Mesothelial cell of epicardium (in vitro differentiated cells): ENCODE data around the gene BAZ2B. TPM values are rescaled to one million over a fixed set of nuclear protein-coding genes. Genes with fewer than 3 reads are reported as not detected.

Experiments used
- DNase-seq, 2 experiments: peaks; one replicate each; pipeline ENCODE4 v3.0.0; 2021; ENCODE audit warnings: low spot score in 2 of 2; ENCODE audit not compliant: unreplicated experiment in 2 of 2
- H3K27ac Mint-ChIP-seq: 2 replicates; pipeline ENCODE4 v1.8.0; 2021; ENCODE audit warnings: mixed read lengths
- H3K27me3 Mint-ChIP-seq: 2 replicates; pipeline ENCODE4 v1.8.0; 2021; ENCODE audit warnings: low read depth, mixed read lengths
- H3K36me3 Mint-ChIP-seq: 2 replicates; pipeline ENCODE4 v1.8.0; 2021; ENCODE audit warnings: mixed read lengths
- H3K4me1 Mint-ChIP-seq: 2 replicates; pipeline ENCODE4 v1.8.0; 2021; ENCODE audit warnings: mixed read lengths
- H3K4me3 Mint-ChIP-seq: 2 replicates; pipeline ENCODE4 v1.8.0; 2021; ENCODE audit warnings: mild to moderate bottlenecking, moderate library complexity, mixed read lengths
- H3K9me3 Mint-ChIP-seq: 2 replicates; pipeline ENCODE4 v1.8.0; 2021; ENCODE audit warnings: mixed read lengths
- CTCF ChIP-seq: fragments of 200-600 bp; sonication (generic); IDR thresholded peaks from one replicate; pipeline ENCODE4 v1.5.0; 2021; ENCODE audit warnings: antibody characterized with exemption; ENCODE audit not compliant: unreplicated experiment
- total RNA-seq: library from RNA; stranded (reverse); gene quantifications from 3 replicates; pipeline ENCODE4 v1.2.1, GENCODE V29; 2021

The BAZ2B gene
- total RNA-seq, 1 donor from 2014 or later = 141 TPM

- Mint-ChIP-seq H3K36me3 (peaks cover 24% of the 10 kb centered on the region), H3K4me3 (no peak overlapping the region), H3K27ac (no peak overlapping the region), H3K9me3 (no peaks in the 10 kb centered on the region), H3K27me3 (no peaks in the 10 kb centered on the region), H3K4me1 (no peaks in the 10 kb centered on the region)
- DNase-seq = no peak
- TF ChIP-seq CTCF = no peak
Observed at GRCh38 chr2:159381574-159381973, 234.8 kb downstream of the BAZ2B start.

- no peak for TF ChIP-seq CTCF
- Mint-ChIP-seq H3K27me3 (no peaks in the 10 kb centered on the region), H3K4me3 (no peak overlapping the region), H3K36me3 (peaks cover 17% of the 10 kb centered on the region), H3K27ac (no peak overlapping the region), H3K4me1 (no peaks in the 10 kb centered on the region), H3K9me3 (no peaks in the 10 kb centered on the region)
- no peak for DNase-seq
Observed at GRCh38 chr2:159380685-159381239, 235.6 kb downstream of the BAZ2B start.

- no peak for TF ChIP-seq CTCF
- Mint-ChIP-seq H3K36me3 (peaks cover 13% of the 10 kb centered on the region), H3K9me3 (no peaks in the 10 kb centered on the region), H3K4me1 (no peaks in the 10 kb centered on the region), H3K27ac (no peak overlapping the region), H3K4me3 (no peak overlapping the region), H3K27me3 (no peaks in the 10 kb centered on the region)
- DNase-seq = no peak
Observed at GRCh38 chr2:159379181-159379580, 237.2 kb downstream of the BAZ2B start.

GRCh38 chr2:159375241-159375640, 241.1 kb downstream of the BAZ2B start:
- DNase-seq = no peak
- H3K27ac Mint-ChIP-seq = no peak overlapping the region

GRCh38 chr2:159371506-159371905, 244.8 kb downstream of the BAZ2B start:
- no peak for DNase-seq
- Mint-ChIP-seq H3K4me3 (no peak overlapping the region), H3K27ac (no peak overlapping the region), H3K9me3 (peaks cover 3% of the 10 kb centered on the region), H3K36me3 (peaks cover 34% of the 10 kb centered on the region), H3K4me1 (no peaks in the 10 kb centered on the region), H3K27me3 (no peaks in the 10 kb centered on the region)
- no peak for TF ChIP-seq CTCF

More at GRCh38 chr2:159375241-159375640, 241.1 kb downstream of the BAZ2B start:
- Mint-ChIP-seq H3K4me3 (no peak overlapping the region), H3K9me3 (peaks cover 3% of the 10 kb centered on the region), H3K4me1 (no peaks in the 10 kb centered on the region), H3K36me3 (peaks cover 19% of the 10 kb centered on the region), H3K27me3 (no peaks in the 10 kb centered on the region)
- TF ChIP-seq CTCF = no peak

- peaks cover 61% of the 10 kb centered on the region for H3K36me3 Mint-ChIP-seq
- no peak for TF ChIP-seq CTCF
- H3K27me3 Mint-ChIP-seq = no peaks in the 10 kb centered on the region
- no peaks in the 10 kb centered on the region for H3K4me1 Mint-ChIP-seq
- H3K9me3 Mint-ChIP-seq = peaks cover 2% of the 10 kb centered on the region
- H3K4me3 Mint-ChIP-seq = no peak overlapping the region
- no peak overlapping the region for H3K27ac Mint-ChIP-seq
- DNase-seq = no peak
Observed at GRCh38 chr2:159366538-159366937, 249.8 kb downstream of the BAZ2B start.
